Fibroblast of skin of abdomen (primary cell): ENCODE data around the gene FREM1.

Experiments
- DNase-seq: peaks from one replicate; pipeline ENCODE4 v3.0.0-alpha.2; 2013

Gene FREM1

DNA sequence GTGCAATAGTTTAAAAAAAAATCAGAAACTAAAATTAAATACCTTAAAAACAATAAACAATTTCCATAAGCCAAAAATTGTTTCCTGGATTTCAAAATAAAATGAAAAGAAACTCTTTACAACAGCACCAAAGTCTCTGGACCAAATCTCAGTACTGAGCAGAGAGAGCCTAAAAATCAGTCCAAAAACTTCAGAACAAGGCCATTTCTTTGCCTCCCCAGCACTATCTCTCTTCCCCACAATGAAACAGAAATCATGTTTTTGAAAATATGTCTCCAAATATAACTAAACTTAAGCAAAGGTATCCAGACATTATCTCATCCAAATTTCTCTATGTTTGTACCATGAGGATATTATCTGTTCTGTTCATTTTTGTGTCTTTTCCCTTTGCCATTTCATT lies 1.0 kb downstream of the FREM1 start:
- DNase-seq = no peak

GRCh38 chr9:14908295-14909180 lies 1.7 kb downstream of the FREM1 start:
- DNase-seq = no peak

DNA sequence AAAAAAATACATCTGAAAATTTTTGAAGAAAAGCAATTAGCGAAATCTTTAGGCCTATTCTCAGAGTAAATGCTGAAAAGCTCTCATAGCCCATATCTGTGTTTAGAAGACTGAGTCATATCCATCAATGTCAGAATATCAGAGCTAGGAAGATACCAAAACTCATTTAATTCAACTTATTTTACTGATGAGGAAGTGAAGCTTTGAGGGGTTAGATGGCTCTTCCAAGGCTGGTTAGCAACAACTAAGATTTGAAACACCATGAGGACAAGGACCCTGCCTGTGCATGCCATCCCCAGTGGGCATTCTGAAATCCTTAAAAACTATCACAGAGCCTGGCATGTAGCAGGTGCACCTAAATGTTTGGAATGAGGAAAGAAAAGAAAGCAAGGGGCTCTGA lies 2.5 kb downstream of the FREM1 start:
- DNase-seq = no peak

DNA sequence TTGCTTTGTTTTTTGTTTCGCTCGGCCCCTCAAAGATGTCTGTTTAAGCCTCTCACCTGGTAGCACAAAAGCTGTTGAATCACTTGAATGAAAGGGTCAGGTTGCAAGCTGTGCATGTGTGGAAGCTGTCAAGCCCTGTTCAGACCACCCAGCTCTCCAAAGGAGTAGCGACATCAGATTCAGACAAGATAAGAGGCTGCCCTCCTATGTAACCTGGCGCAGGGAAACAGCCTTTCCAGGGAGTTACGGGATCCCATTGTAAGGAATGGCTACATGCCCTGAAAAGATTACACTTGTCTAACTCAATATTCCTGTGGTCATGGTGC lies 2.9 kb downstream of the FREM1 start:
- DNase-seq = no peak

DNA sequence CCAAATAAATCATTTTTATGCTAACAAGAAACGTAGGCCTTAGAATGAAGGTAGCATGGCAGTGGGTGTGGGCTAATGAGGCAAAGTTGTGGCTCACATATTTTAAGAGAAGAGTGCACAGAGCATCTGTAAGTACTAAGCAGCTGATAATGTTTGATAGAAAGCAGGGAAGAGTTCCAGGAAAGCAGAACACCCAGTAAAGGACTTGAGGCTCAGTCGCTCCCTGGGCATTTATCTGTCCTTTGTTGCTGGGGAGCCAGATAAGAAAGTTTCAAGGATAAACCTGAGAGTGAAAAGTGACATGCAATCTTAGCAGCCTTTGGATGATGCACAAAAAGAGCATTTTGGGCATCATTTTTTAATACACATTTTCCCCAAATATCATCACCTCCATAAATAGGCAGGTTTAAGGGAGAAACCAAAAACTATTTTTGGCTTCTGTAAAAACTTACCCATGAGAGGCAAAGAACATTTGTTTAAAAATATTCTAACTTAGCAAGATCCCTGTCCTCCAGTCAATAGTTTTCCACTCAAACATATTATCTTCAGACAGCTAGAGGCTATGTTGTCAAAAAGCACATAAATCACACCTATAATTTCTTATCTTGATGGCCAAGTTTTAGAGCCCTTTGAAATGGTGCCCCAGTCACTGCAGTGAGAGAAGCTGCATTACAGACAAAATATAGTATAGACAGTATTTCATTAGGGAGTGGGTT lies 3.4 kb downstream of the FREM1 start:
- no peak for DNase-seq

GRCh38 chr9:14906000-14906399 lies 4.2 kb downstream of the FREM1 start:
- DNase-seq = no peak

DNA sequence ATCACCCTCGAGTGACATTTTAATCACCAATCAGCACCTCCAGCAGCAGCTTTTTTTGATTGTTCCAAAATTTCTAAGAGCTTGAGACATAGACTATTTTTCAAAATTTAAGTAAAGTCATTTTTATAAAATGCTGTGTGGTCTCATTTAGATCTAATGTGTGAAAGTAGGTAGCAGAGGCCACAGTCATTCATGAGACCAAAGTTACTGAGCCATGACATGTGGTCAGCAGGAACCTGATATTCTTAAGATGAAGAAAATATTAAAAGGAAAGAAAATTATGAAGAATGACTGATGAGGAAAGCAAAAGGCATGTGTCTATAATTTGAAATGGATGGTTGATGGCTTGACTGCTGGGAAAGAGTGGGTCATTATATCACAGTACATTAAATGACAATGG lies 7.2 kb downstream of the FREM1 start:
- DNase-seq = no peak

DNA sequence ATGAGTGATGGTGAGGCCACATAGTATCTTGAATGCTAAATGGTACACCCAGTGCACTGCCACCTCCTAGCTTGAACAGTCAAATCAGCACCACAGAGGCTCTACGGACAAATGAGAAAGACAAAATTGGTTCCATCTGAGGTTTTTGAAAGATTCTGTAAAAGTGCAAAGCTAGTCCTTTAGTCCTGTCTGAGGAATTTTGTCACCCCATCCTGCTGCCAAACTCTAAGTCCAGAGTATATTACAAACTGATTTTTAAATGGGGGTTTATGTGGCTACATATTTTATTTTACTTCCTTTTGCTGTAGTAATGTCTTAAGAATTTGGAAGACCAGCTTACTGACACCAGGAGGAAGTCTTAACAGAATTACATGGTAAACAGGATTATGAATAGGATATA lies 7.7 kb downstream of the FREM1 start:
- DNase-seq = peak; percentile 14

DNA sequence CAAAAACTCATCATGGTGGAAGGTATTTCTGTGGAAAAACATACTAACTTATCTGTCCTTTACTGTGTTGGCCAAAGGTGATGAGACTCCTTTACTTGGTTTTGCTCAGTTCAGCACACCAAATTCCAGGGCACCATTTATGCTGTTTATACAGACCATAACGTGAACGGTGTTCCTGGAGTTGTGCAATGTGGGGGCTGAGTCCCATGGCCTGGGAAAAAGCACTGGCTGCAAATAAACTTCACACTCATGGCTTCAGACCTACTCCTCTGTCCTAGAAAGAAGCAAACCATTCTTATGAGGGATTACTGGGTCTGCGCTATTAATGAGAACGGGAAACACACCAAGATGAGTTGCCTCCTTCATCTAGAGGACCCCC lies 10.4 kb downstream of the FREM1 start:
- no peak for DNase-seq

- DNase-seq = no peak
Observed at GRCh38 chr9:14899042-14899814, 11.0 kb downstream of the FREM1 start.

DNA sequence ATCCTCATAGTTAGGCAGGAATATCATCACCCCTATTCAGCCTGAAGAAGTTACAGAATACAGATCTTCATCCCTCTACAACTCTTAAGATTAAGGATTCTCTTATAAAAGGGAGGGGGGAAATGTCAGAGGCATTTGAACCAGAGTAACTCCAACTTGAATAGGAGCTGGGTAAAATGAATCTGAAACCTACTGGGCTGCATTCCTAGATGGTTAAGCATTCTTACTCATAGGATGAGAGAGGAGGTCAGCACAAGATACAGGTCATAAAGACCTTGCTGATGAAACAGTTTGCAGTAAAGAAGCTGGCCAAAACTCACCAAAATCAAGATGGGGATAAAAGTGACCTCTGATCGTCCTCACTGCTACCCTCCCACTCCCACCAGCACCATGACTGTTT lies 14.4 kb downstream of the FREM1 start:
- peak; percentile 45 for DNase-seq

DNA sequence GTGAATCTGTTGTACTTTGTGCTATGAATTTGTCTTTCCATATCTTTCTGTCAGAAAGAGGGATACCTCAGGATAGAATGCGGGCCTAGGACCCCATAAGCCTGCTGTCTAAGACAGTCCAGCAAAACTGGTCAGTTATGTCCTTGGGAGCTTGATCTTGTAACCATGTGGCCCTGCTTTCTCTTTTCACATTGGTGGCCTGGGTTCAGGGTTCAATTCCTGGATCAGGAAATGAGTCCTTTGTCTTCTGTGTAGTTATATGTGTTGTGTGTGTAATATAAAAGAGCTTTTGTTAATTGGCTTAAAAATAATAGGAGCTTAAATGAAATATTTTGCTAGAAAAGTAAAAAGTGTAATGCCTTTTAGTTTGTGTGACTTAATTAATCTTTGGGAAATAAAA lies 16.9 kb downstream of the FREM1 start:
- DNase-seq = no peak

- DNase-seq = no peak
Observed at GRCh38 chr9:14891332-14891731, 18.9 kb downstream of the FREM1 start.

DNA sequence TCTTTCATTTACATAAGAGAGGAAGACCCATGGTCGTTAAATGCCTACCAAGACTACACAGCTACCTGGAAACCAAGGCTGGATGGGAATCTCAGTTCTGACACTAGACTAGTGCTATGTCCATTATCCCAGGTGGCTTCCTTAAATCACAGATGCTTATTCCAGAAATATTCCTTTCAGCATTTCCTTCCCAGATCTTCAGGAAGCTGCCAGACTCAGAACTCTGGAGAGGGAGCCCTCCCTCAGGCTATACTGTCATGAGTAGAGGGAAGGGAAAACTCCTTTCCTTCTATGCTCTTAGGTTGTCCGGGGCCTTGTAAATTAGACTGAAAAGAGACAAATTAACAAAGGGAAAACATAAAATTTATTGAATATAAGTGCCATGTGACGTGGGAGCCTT lies 20.8 kb downstream of the FREM1 start:
- no peak for DNase-seq

DNA sequence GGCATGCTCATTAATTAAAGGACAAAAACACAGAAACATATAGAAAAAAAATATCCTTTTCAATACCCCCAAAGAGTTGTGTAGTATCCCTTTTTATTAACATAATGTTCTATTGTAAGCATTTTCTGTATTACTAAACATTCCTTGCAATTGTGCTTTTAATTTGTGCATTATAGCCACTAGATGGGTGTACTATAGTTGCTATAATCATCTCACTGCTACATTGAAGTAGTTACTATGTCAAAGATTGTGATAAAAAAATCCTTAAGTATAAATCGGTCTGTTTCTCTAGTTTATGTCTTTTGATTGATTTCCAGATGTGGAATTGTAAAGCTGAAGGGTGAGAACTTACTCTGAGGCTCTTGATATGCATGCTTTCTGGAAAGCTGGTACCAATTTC lies 21.4 kb downstream of the FREM1 start:
- DNase-seq = no peak

- no peak for DNase-seq
Observed at GRCh38 chr9:14888272-14888671, 22.0 kb downstream of the FREM1 start.

DNA sequence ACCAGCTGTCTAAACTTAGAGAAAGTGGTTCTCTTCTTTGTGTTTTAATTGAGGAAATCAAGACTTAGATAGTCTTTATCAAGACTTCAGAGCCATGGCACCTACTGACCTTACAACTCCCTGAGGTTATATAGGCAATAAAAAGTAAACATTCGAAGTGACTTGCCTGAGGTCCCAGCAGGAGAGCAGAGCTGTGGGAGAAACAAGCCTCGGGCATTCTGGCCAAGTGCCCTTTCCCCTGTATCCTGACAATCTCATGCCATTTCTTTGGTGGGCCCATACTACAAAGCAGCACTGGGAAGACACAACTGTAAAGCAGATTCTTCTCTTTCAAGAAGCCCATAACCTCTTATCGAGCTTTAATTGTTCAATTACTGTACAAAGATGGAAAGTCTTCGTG lies 23.1 kb downstream of the FREM1 start:
- no peak for DNase-seq

GRCh38 chr9:14883310-14883944 lies 26.8 kb downstream of the FREM1 start:
- DNase-seq = no peak

- no peak for DNase-seq
Observed at GRCh38 chr9:14882090-14882489, 28.1 kb downstream of the FREM1 start.

DNA sequence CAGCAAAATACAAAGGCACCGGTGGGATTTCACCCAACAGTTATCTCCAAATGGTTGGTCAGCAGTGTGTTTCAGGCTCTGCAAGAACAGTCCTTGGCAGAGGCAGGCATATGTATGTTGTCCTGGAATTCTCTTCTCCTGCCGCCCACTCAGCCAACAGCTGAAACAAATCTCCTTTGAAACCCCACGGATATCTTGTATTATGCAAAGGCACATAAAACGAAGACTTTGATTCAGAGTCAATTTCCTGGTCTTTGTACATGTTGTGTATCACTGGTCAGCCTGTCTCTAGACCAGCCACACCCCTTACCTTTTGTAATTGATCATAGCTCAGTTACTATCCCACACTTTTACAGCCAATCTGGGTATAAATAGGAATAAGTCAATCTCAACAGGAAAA lies 29.2 kb downstream of the FREM1 start:
- DNase-seq = no peak

DNA sequence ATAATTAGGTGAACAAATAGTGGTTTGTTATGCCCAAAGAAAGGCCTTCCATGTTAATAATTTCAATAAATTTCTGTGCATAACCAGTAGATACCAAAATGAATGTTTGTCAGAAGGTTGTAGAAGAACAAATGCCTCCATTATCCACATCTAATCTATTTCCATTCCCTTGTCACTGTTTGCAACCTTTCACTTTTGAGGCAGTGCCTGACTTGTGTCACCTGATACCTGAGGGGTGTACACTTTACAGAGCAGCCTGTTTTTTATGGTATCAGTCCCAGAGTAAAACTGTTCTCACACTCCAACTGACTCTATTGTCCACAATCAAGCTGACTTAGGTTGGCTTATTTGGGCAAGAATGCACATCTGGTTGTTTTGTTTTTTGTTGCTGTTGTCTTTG lies 40.1 kb downstream of the FREM1 start:
- DNase-seq = no peak

DNA sequence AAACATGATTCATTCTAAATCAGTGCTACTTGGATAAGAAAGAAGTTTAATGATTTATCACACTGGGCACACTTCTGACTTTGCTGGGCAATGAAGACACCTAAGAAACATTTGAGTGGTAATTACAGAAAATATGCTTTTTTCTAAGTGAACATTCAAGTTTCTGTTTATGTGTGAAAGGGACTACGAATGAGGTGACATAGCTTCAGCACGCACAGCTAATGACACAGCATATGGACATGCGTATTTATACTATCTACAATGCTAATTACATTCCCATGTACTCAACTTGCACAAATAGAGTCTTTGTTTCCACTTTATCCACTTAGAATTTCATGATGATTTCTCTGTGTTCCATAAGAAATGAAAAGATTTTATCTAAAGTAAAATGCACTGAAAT lies 40.6 kb downstream of the FREM1 start:
- no peak for DNase-seq
